K562 (cell line): Measurements from ENCODE around the gene MTCH2. TPM values are rescaled to one million over a fixed set of nuclear protein-coding genes. Genes with fewer than 3 reads are reported as not detected.

ENCODE experiments used
- ATAC-seq: fragments of 200-7000 bp; cut with Tn5 transposase; 3 replicates; pipeline ENCODE4 v1.9.1; 2020; ENCODE audit warnings: moderate library complexity
- Bru-seq: library from RNA; stranded (reverse); fragments of 400-500 nt; gene quantifications from one replicate; lab custom pipeline; 2021; lab: Mats Ljungman, UMichigan
- BruChase-seq, 2 experiments: library from RNA; stranded (reverse); fragments of 400-500 nt; gene quantifications; one replicate each; lab custom pipeline; 2021; lab: Mats Ljungman, UMichigan
- BruUV-seq: library from RNA; stranded (reverse); fragments of 400-500 nt; replicated peaks from 2 replicates; lab custom pipeline; 2021; lab: Mats Ljungman, UMichigan
- CTCF ChIA-PET: fragments of 300-600 bp; formaldehyde crosslinking; extraction: SDS; loops from one replicate; lab custom pipeline; 2021; ENCODE audit warnings: low intra/inter-chr PET ratio; lab: Yijun Ruan, JAX
- POLR2A ChIA-PET: fragments of 300-600, 350-650 bp; sonication (Branson Sonifier 250); formaldehyde crosslinking; extraction: SDS; loops from one replicate; lab custom pipeline; 2021; ENCODE audit warnings: antibody characterized with exemption, inconsistent platforms; lab: Yijun Ruan, JAX
- DNase-seq, 4 experiments: peaks; one replicate each; pipeline versions ENCODE4 v3.0.0 to v3.0.0-alpha.2; 2011 to 2018; ENCODE audit warnings: low spot score in 3 of 4, mixed read lengths in 3 of 4; ENCODE audit errors: extremely low read depth in 1 of 4
- FAIRE-seq: peaks from 2 replicates; lab custom pipeline; 2011; peaks lifted over from hg19 to GRCh38; lab: Jason Lieb, UNC
- H2AFZ ChIP-seq: 2 replicates; pipeline ENCODE4 v1.6.0; 2011; ENCODE audit warnings: low read depth, low read length, control low read depth, inconsistent platforms
- H3K27ac ChIP-seq: fragments of 200-600 bp; 3 replicates; pipeline ENCODE4 v1.8.0; 2011; ENCODE audit warnings: low read depth, mild to moderate bottlenecking, control low read depth, inconsistent platforms, low read length, moderate library complexity, mixed read lengths; ENCODE audit errors: extremely low read depth
- H3K27me3 ChIP-seq, 2 experiments: fragments of 300-600 bp in 1 of 2; 2 replicates in 1 of 2; 3 replicates in 1 of 2; pipeline versions ENCODE4 v1.6.0 to v1.8.0; 2011; ENCODE audit warnings: inconsistent platforms in 2 of 2, low read length in 2 of 2, mild to moderate bottlenecking in 1 of 2, mixed read lengths in 1 of 2, moderate library complexity in 1 of 2; ENCODE audit not compliant: control insufficient read depth in 2 of 2, insufficient read depth in 2 of 2
- H3K36me3 ChIP-seq: fragments of 300-600 bp; 3 replicates; pipeline ENCODE4 v1.8.0; 2011; ENCODE audit warnings: mild to moderate bottlenecking, low read length, inconsistent platforms; ENCODE audit not compliant: control insufficient read depth, insufficient read depth
- H3K4me1 ChIP-seq, 2 experiments: fragments of 200-600 bp in 1 of 2; replicated peaks in 1 of 2; 2 replicates in 1 of 2; 3 replicates in 1 of 2; pipeline versions ENCODE4 v1.5.1 to v1.8.0; 2011; ENCODE audit warnings: inconsistent platforms in 2 of 2, low read length in 2 of 2, mild to moderate bottlenecking in 1 of 2, mixed read lengths in 1 of 2, moderate library complexity in 1 of 2; ENCODE audit not compliant: control insufficient read depth in 2 of 2, insufficient read depth in 2 of 2
- H3K4me2 ChIP-seq: 2 replicates; pipeline ENCODE4 v1.6.1; 2011; ENCODE audit warnings: low read length, control low read depth, inconsistent platforms, mixed read lengths; ENCODE audit not compliant: insufficient read depth
- H3K4me3 ChIP-seq: fragments of 200-600 bp; sonication (generic), shearing (Covaris generic); 2 replicates; pipeline ENCODE4 v1.5.1; 2016; ENCODE audit warnings: control low read depth, inconsistent platforms
- H3K79me2 ChIP-seq: fragments of 200-600 bp; 3 replicates; pipeline ENCODE4 v1.8.0; 2011; ENCODE audit warnings: low read length, inconsistent platforms; ENCODE audit not compliant: control insufficient read depth, insufficient read depth
- H3K9ac ChIP-seq, 2 experiments: 2 replicates each; pipeline versions ENCODE4 v1.6.0 to v1.6.1; 2011; ENCODE audit warnings: low read depth in 2 of 2, low read length in 2 of 2, control low read depth in 1 of 2, inconsistent platforms in 1 of 2, mild to moderate bottlenecking in 1 of 2, mixed read lengths in 1 of 2; ENCODE audit not compliant: insufficient read depth in 1 of 2
- H3K9me1 ChIP-seq: one replicate; pipeline ENCODE4 v1.6.0; 2011; ENCODE audit warnings: inconsistent platforms, mild to moderate bottlenecking, low read length, moderate library complexity; ENCODE audit not compliant: control insufficient read depth, insufficient read depth
- H3K9me3 ChIP-seq: replicated peaks from 2 replicates; pipeline ENCODE4 v1.5.1; 2011; ENCODE audit warnings: low read depth, low read length, inconsistent platforms; ENCODE audit not compliant: control insufficient read depth, insufficient read depth
- H4K20me1 ChIP-seq: replicated peaks from 2 replicates; pipeline ENCODE4 v1.6.1; 2011; ENCODE audit warnings: low read length, inconsistent platforms, mixed read lengths; ENCODE audit not compliant: control insufficient read depth, insufficient read depth
- CTBP1 ChIP-seq: fragments of 450-650 bp; IDR thresholded peaks from 2 replicates; pipeline ENCODE4 v1.6.1; 2016; ENCODE audit warnings: borderline replicate concordance
- THRB ChIP-seq: fragments of 450-650 bp; formaldehyde crosslinking; conservative IDR thresholded peaks from 2 replicates; pipeline ENCODE4 v1.4.0; 2022; ENCODE audit warnings: mild to moderate bottlenecking, missing genetic modification characterization
- ZBTB11 ChIP-seq, 3 experiments: fragments of 200-800 bp in 1 of 3; fragments of 250-450 bp in 1 of 3; fragments of 450-650 bp in 1 of 3; sonication (Bioruptor Pico) in 1 of 3; sonication (Bioruptor generic) in 1 of 3; formaldehyde crosslinking in 1 of 3; IDR thresholded peaks; 2 replicates each; pipeline versions ENCODE4 v1.6.1 to v1.8.0; 2016 to 2022; ENCODE audit warnings: mild to moderate bottlenecking in 2 of 3, missing genetic modification characterization in 2 of 3, missing compliant biosample characterization in 1 of 3, moderate library complexity in 1 of 3
- WGBS: fragments of 100-300 bp; shearing (Covaris generic); methylation state at CpG from one replicate; pipeline ENCODE4 v1.1.6; 2016; ENCODE audit warnings: low coverage, mixed read lengths; ENCODE audit not compliant: insufficient coverage; ENCODE audit errors: missing lambda C conversion rate; 5-methylcytosine and 5-hydroxymethylcytosine counted together
- in situ Hi-C: fragments of 300-500 bp; cut with MboI; formaldehyde crosslinking; loops from 4 replicates; pipeline ENCODE4 v1.15.0; 2018; ENCODE audit warnings: inconsistent platforms, mixed read lengths
- intact Hi-C: fragments of 100-400 bp; cut with micrococcal nuclease; formaldehyde crosslinking; loops from 2 replicates; pipeline ENCODE4 v1.14.2; 2022
- long read RNA-seq, 3 experiments: library from polyadenylated mRNA in 2 of 3; library from RNA in 1 of 3; unstranded in 2 of 3; stranded (forward) in 1 of 3; transcript quantifications; one replicate each; pipeline ENCODE4 v2.0.0, GENCODE V29; 2019 to 2022
- polyA minus RNA-seq, 3 experiments: library from RNA; depleted of rRNA, polyadenylated mRNA; stranded (reverse); fragments of >200 nt; gene quantifications; 2 replicates each; pipeline ENCODE4 v1.2.3, GENCODE V29; 2011
- polyA plus RNA-seq, 8 experiments: library from polyadenylated mRNA; depleted of rRNA in 4 of 8; stranded (reverse) in 5 of 8; unstranded in 3 of 8; fragments of >200 nt; fragmentation: Nextera tagmentation in 2 of 8; fragmentation: Illumina TruSeq in 1 of 8; extraction: Ambion mirVana in 2 of 8; extraction: Trizol in 1 of 8; gene quantifications; 2 replicates each; pipeline versions ENCODE4 v1.2.1 to v1.2.3, GENCODE V29; 2011 to 2014; ENCODE audit warnings: inconsistent platforms in 1 of 8, missing spikeins in 1 of 8
- total RNA-seq, 7 experiments: library from RNA; depleted of rRNA in 6 of 7; stranded (reverse); fragments of >200 nt in 6 of 7; fragmentation: Illumina TruSeq in 2 of 7; extraction: Trizol in 2 of 7; gene quantifications; 2 replicates each; pipeline versions ENCODE4 v1.2.1 to v1.2.3, GENCODE V29; 2011 to 2021; ENCODE audit warnings: low replicate concordance in 1 of 7
- TF ChIP-seq, protein P1 (sequence below): fragments of 450-650 bp; IDR thresholded peaks from 2 replicates; pipeline ENCODE4 v1.6.1; 2017; ENCODE audit warnings: antibody characterized with exemption
- TF ChIP-seq, protein P2 (sequence below): fragments of 450-650 bp; formaldehyde crosslinking; IDR thresholded peaks from 2 replicates; pipeline ENCODE4 v1.4.0; 2020; ENCODE audit warnings: mild to moderate bottlenecking

The MTCH2 gene
- total RNA-seq (2011; cell fraction: chromatin; rRNA removed; ENCODE audit: low replicate concordance): 62.0 and 62.6 TPM in 2 replicates
- total RNA-seq (2011; cell fraction: nucleolus; rRNA removed): 38.3 and 45.9 TPM in 2 replicates
- total RNA-seq (2011; cell fraction: nucleoplasm; rRNA removed): 63.4 and 83.7 TPM in 2 replicates
- total RNA-seq (2014; rRNA removed): 95.4 and 124 TPM in 2 replicates
- 245 and 293 TPM in 2 replicates for total RNA-seq (2014; rRNA removed; fragmentation: Illumina TruSeq; extraction: Trizol)
- 154 and 162 TPM in 2 replicates for total RNA-seq (2015; rRNA removed; fragmentation: Illumina TruSeq; extraction: Trizol)
- 266 and 273 TPM in 2 replicates for total RNA-seq (2021)
- 125 and 198 TPM in 2 replicates for polyA plus RNA-seq (2011; rRNA removed)
- 161 and 214 TPM in 2 replicates for polyA plus RNA-seq (2011; cell fraction: cytosol; rRNA removed)
- 96.3 and 140 TPM in 2 replicates for polyA plus RNA-seq (2011; cell fraction: nucleus; rRNA removed)
- 159 and 305 TPM in 2 replicates for polyA plus RNA-seq (2012)
- 194 and 219 TPM in 2 replicates for polyA plus RNA-seq (2014; fragmentation: Illumina TruSeq; extraction: Trizol)
- polyA plus RNA-seq (2014; fragmentation: Nextera tagmentation; extraction: Ambion mirVana): 100 to 1,000 TPM; 607 to 620 TPM
- 117 and 134 TPM in 2 replicates for polyA plus RNA-seq (2014; rRNA removed)
- 124 and 166 TPM in 2 replicates for polyA minus RNA-seq (2011; rRNA and poly(A)+ RNA removed)
- 80.1 and 100 TPM in 2 replicates for polyA minus RNA-seq (2011; cell fraction: cytosol; rRNA and poly(A)+ RNA removed)
- polyA minus RNA-seq (2011; cell fraction: nucleus; rRNA and poly(A)+ RNA removed): 21.0 and 35.2 TPM in 2 replicates
- percentile 84 among the genes with signal in this experiment for Bru-seq, nascent RNA
- percentile 85 among the genes with signal in this experiment for BruChase-seq, experiment 1, labeled RNA remaining after a 2-hour chase
- BruChase-seq, experiment 2, labeled RNA remaining after a 6-hour chase: percentile 83 among the genes with signal in this experiment
- long read RNA-seq, experiment 1, transcript MTCH2-201 (13 exons, 2,587 nt): major isoform, 390 of 573 reads
- long read RNA-seq, experiment 1, partial matches to known transcripts: 72 of 573 reads
- long read RNA-seq, experiment 1, other reads (novel, unspliced or antisense): 107 of 573 reads
- long read RNA-seq, experiment 2, transcript MTCH2-201 (13 exons, 2,587 nt): major isoform, 195 of 315 reads
- long read RNA-seq, experiment 2, partial matches to known transcripts: 21 of 315 reads
- long read RNA-seq, experiment 2, other reads (novel, unspliced or antisense): 96 of 315 reads
- long read RNA-seq, experiment 3, transcript MTCH2-201 (13 exons, 2,587 nt): major isoform, 345 of 427 reads
- long read RNA-seq, experiment 3, partial matches to known transcripts: 7 of 427 reads
- long read RNA-seq, experiment 3, other reads (novel, unspliced or antisense): 75 of 427 reads

- in situ Hi-C loops: no loop called here
- intact Hi-C loops: loop anchor here (2.0 to 10.0 kb wide), 3 partner anchors 75 to 213 kb away; partner anchors contain the start of genes AGBL2 and FNBP4
- Histone ChIP-seq H3K4me3 (peak within 1 kb of the TSS; percentile 98), H3K9me1 (no peaks in the 10 kb centered on the region), H3K27ac (peak within 1 kb of the TSS; percentile 99), H3K36me3 (peaks cover 26% of the 10 kb centered on the region), H3K4me2 (peak within 1 kb of the TSS; percentile 96), H4K20me1 (no peaks in the 10 kb centered on the region), H3K9ac (peak within 1 kb of the TSS; percentile 99 to 100), H3K27me3 (no peaks in the 10 kb centered on the region), H3K79me2 (peaks cover 42% of the 10 kb centered on the region), H3K9me3 (no peaks in the 10 kb centered on the region), H3K4me1 (peaks cover 11 to 23% of the 10 kb centered on the region in 2 experiments; a peak in 4 of 5 replicates), H2AFZ (peak within 1 kb of the TSS; percentile 96)
- FAIRE-seq: peak; percentile 95
- ChIA-PET CTCF (no interaction called here), POLR2A (interaction anchor here (0.7 to 2.0 kb wide), 4 partner anchors 22 to 186 kb away, joined by 3 to 6 read pairs (median 4); no protein-coding TSS in a partner anchor)
- no TSS peak for BruUV-seq
- ATAC-seq: peak; percentile 90
- under 1% methylated on average over 64 of the region's 78 CpGs for WGBS
- DNase-seq: peak; percentile 97 to 99 (median 98)
- TF ChIP-seq, protein P1, sequence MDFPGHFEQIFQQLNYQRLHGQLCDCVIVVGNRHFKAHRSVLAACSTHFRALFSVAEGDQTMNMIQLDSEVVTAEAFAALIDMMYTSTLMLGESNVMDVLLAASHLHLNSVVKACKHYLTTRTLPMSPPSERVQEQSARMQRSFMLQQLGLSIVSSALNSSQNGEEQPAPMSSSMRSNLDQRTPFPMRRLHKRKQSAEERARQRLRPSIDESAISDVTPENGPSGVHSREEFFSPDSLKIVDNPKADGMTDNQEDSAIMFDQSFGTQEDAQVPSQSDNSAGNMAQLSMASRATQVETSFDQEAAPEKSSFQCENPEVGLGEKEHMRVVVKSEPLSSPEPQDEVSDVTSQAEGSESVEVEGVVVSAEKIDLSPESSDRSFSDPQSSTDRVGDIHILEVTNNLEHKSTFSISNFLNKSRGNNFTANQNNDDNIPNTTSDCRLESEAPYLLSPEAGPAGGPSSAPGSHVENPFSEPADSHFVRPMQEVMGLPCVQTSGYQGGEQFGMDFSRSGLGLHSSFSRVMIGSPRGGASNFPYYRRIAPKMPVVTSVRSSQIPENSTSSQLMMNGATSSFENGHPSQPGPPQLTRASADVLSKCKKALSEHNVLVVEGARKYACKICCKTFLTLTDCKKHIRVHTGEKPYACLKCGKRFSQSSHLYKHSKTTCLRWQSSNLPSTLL: no peak
- TF ChIP-seq ZBTB11 (CRISPR knock-in tag; IDR thresholded peaks at IDR 0.05) (no peak; a peak in 1 of 6 replicates), THRB (CRISPR knock-in tag) (no peak), CTBP1 (peak; percentile 89)
- TF ChIP-seq, protein P2, sequence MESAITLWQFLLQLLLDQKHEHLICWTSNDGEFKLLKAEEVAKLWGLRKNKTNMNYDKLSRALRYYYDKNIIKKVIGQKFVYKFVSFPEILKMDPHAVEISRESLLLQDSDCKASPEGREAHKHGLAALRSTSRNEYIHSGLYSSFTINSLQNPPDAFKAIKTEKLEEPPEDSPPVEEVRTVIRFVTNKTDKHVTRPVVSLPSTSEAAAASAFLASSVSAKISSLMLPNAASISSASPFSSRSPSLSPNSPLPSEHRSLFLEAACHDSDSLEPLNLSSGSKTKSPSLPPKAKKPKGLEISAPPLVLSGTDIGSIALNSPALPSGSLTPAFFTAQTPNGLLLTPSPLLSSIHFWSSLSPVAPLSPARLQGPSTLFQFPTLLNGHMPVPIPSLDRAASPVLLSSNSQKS (CRISPR knock-in tag): no peak
Measured at GRCh38 chr11:47642099-47642855, at the start of gene MTCH2. MTCH2 (minus strand) TSS chr11:47642559; CDS start chr11:47642465, 94 bp downstream.
